Osteoblast (primary cell): Measurements from ENCODE around the gene ZNF536. TPM values are rescaled to one million over a fixed set of nuclear protein-coding genes. Genes with fewer than 3 reads are reported as not detected.

Experiments
- DNase-seq: peaks from one replicate; pipeline ENCODE4 v3.0.0; 2011; ENCODE audit warnings: low spot score, mixed read lengths; ENCODE audit not compliant: insufficient read length; ENCODE audit errors: missing footprints
- H2AFZ ChIP-seq: 2 replicates; pipeline ENCODE4 v1.6.0; 2011; ENCODE audit warnings: mild to moderate bottlenecking, low read length
- H3K27ac ChIP-seq: 2 replicates; pipeline ENCODE4 v1.5.1; 2011; ENCODE audit warnings: mild to moderate bottlenecking, low read depth, low read length, moderate library complexity
- H3K27me3 ChIP-seq: 2 replicates; pipeline ENCODE4 v1.6.0; 2012; ENCODE audit warnings: mild to moderate bottlenecking, control low read depth, inconsistent platforms, low read length, moderate library complexity; ENCODE audit not compliant: insufficient read depth
- H3K36me3 ChIP-seq: 2 replicates; pipeline ENCODE4 v1.5.1; 2011; ENCODE audit warnings: mild to moderate bottlenecking, low read length, control low read depth, moderate library complexity; ENCODE audit not compliant: insufficient read depth
- H3K4me1 ChIP-seq: 2 replicates; pipeline ENCODE4 v1.5.1; 2011; ENCODE audit warnings: mild to moderate bottlenecking, low read length, control low read depth, moderate library complexity; ENCODE audit not compliant: insufficient read depth
- H3K4me2 ChIP-seq: 2 replicates; pipeline ENCODE4 v1.6.0; 2011; ENCODE audit warnings: mild to moderate bottlenecking, low read length; ENCODE audit not compliant: insufficient read depth
- H3K4me3 ChIP-seq: fragments of 200-600 bp; sonication (generic); 3 replicates; pipeline ENCODE4 v1.5.1; 2012; ENCODE audit warnings: mild to moderate bottlenecking, low read length, inconsistent platforms; ENCODE audit not compliant: insufficient read depth
- H3K79me2 ChIP-seq: 2 replicates; pipeline ENCODE4 v1.6.0; 2012; ENCODE audit warnings: mild to moderate bottlenecking, low read length, control low read depth, inconsistent platforms; ENCODE audit not compliant: insufficient read depth
- H3K9me3 ChIP-seq: 2 replicates; pipeline ENCODE4 v1.5.1; 2011; ENCODE audit warnings: low read depth, low read length, control low read depth
- H4K20me1 ChIP-seq: 2 replicates; pipeline ENCODE4 v1.6.0; 2012; ENCODE audit warnings: mild to moderate bottlenecking, low read length, control low read depth; ENCODE audit not compliant: insufficient read depth
- CTCF ChIP-seq: IDR thresholded peaks from 2 replicates; pipeline ENCODE4 v1.5.1; 2011; ENCODE audit warnings: mild to moderate bottlenecking, low read depth, low read length, moderate library complexity; ENCODE audit errors: extremely low read depth
- total RNA-seq: library from RNA; depleted of rRNA; stranded (reverse); fragments of >200 nt; gene quantifications from 2 replicates; pipeline ENCODE4 v1.2.3, GENCODE V29; 2012

The ZNF536 gene
- total RNA-seq, 1 donor, result not detected

- Histone ChIP-seq H3K4me3 (no peak overlapping the region), H3K4me1 (no peaks in the 10 kb centered on the region), H3K27ac (no peak overlapping the region), H4K20me1 (no peaks in the 10 kb centered on the region), H3K27me3 (no peaks in the 10 kb centered on the region), H3K9me3 (no peaks in the 10 kb centered on the region), H3K36me3 (no peaks in the 10 kb centered on the region), H2AFZ (no peak overlapping the region), H3K79me2 (no peaks in the 10 kb centered on the region), H3K4me2 (no peak overlapping the region)
- no peak for TF ChIP-seq CTCF
- DNase-seq, result peak; percentile 50
Observed at GRCh38 chr19:30520735-30521479, 148.7 kb downstream of the ZNF536 start.

- H3K79me2 ChIP-seq, result no peaks in the 10 kb centered on the region
- no peak overlapping the region for H3K4me2 ChIP-seq
- no peak overlapping the region for H3K4me3 ChIP-seq
- H3K27ac ChIP-seq, result no peak overlapping the region
- H4K20me1 ChIP-seq, result no peaks in the 10 kb centered on the region
- no peaks in the 10 kb centered on the region for H3K4me1 ChIP-seq
- H3K9me3 ChIP-seq, result no peaks in the 10 kb centered on the region
- no peaks in the 10 kb centered on the region for H3K36me3 ChIP-seq
- no peak overlapping the region for H2AFZ ChIP-seq
- H3K27me3 ChIP-seq, result no peaks in the 10 kb centered on the region
- DNase-seq, result no peak
- TF ChIP-seq CTCF, result no peak
Observed at GRCh38 chr19:30521937-30522336, 149.8 kb downstream of the ZNF536 start.

DNA sequence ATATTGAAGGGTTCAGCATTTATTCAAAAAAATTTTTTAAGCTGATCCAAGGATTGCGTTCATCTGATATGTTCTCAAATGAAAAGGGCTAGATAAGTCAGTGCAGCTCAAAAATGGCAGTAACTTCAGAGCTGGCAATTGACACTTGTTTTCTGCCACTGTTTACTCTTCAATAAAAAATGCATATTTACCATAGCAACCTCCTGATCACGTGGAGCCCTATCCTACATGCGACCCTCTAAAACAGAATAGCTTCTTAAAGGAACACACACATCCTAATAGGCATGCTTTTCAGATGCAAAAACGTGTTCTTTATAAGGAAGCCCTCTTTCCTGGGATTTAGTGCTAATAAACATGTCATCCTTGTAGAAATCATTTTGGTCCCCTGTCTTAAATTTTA, 150.2 kb downstream of the ZNF536 start:
- Histone ChIP-seq H3K4me1 (no peaks in the 10 kb centered on the region), H3K79me2 (no peaks in the 10 kb centered on the region), H3K9me3 (no peaks in the 10 kb centered on the region), H4K20me1 (no peaks in the 10 kb centered on the region), H3K4me2 (no peak overlapping the region), H3K4me3 (no peak overlapping the region), H3K36me3 (no peaks in the 10 kb centered on the region), H3K27ac (no peak overlapping the region), H2AFZ (no peak overlapping the region), H3K27me3 (no peaks in the 10 kb centered on the region)
- TF ChIP-seq CTCF, result no peak
- DNase-seq, result no peak

GRCh38 chr19:30523791-30524190, 151.6 kb downstream of the ZNF536 start:
- Histone ChIP-seq H3K4me3 (no peak overlapping the region), H3K4me1 (no peaks in the 10 kb centered on the region), H3K36me3 (no peaks in the 10 kb centered on the region), H3K4me2 (no peak overlapping the region), H3K27ac (no peak overlapping the region), H3K9me3 (no peaks in the 10 kb centered on the region), H2AFZ (no peak overlapping the region), H4K20me1 (no peaks in the 10 kb centered on the region), H3K79me2 (no peaks in the 10 kb centered on the region), H3K27me3 (no peaks in the 10 kb centered on the region)
- DNase-seq, result no peak
- TF ChIP-seq CTCF, result no peak
